SK-N-SH treated with all-trans-retinoic acid at 6 μM for 48 hours (cell line): Measurements from ENCODE around the gene PRSS2.

Experiments
- ATAC-seq: fragments of 200-7000 bp; cut with Tn5 transposase; 3 replicates; pipeline ENCODE4 v1.9.1; 2020; ENCODE audit warnings: mild to moderate bottlenecking, moderate library complexity
- ARNTL ChIP-seq: fragments of 450-650 bp; formaldehyde crosslinking; IDR thresholded peaks from 2 replicates; pipeline ENCODE4 v1.5.0; 2020; ENCODE audit warnings: low read depth, mild to moderate bottlenecking, moderate library complexity, borderline replicate concordance
- BACH2 ChIP-seq: fragments of 250-450 bp; sonication (Bioruptor Pico); IDR thresholded peaks from 2 replicates; pipeline ENCODE4 v1.9.0; 2021; ENCODE audit warnings: mild to moderate bottlenecking, borderline replicate concordance
- CSDC2 ChIP-seq: fragments of 250-450 bp; sonication (Bioruptor Pico); IDR thresholded peaks from 2 replicates; pipeline ENCODE4 v1.5.0; 2020; ENCODE audit warnings: mild to moderate bottlenecking, moderate library complexity
- ESRRG ChIP-seq: fragments of 250-450 bp; sonication (Bioruptor Pico); IDR thresholded peaks from 2 replicates; pipeline ENCODE4 v1.6.1; 2021; ENCODE audit warnings: mild to moderate bottlenecking
- ISL1 ChIP-seq: fragments of 250-450 bp; sonication (Bioruptor Pico); IDR thresholded peaks from 2 replicates; pipeline ENCODE4 v2.1.2; 2022; ENCODE audit warnings: mild to moderate bottlenecking, moderate library complexity
- OSR1 ChIP-seq: fragments of 250-450 bp; sonication (Bioruptor Pico); IDR thresholded peaks from 2 replicates; pipeline ENCODE4 v1.8.0; 2022; ENCODE audit warnings: moderate library complexity, mild to moderate bottlenecking, inconsistent platforms
- PPARA ChIP-seq: fragments of 250-450 bp; sonication (Bioruptor Pico); IDR thresholded peaks from 2 replicates; pipeline ENCODE4 v1.5.0; 2020; ENCODE audit warnings: mild to moderate bottlenecking, borderline replicate concordance
- SNAI2 ChIP-seq: fragments of 250-450 bp; sonication (Bioruptor Pico); IDR thresholded peaks from 2 replicates; pipeline ENCODE4 v1.5.0; 2020; ENCODE audit warnings: mild to moderate bottlenecking, moderate library complexity
- TCF4 ChIP-seq: fragments of 250-450 bp; sonication (Bioruptor Pico); IDR thresholded peaks from 2 replicates; pipeline ENCODE4 v1.8.0; 2021; ENCODE audit warnings: mild to moderate bottlenecking, moderate library complexity, borderline replicate concordance
- TOX ChIP-seq: fragments of 250-450 bp; sonication (Bioruptor Pico); IDR thresholded peaks from 2 replicates; pipeline ENCODE4 v1.8.0; 2021; ENCODE audit warnings: mild to moderate bottlenecking, moderate library complexity, borderline replicate concordance
- ZFP3 ChIP-seq: fragments of 250-450 bp; sonication (Bioruptor Pico); IDR thresholded peaks from 2 replicates; pipeline ENCODE4 v1.5.0; 2020; ENCODE audit warnings: mild to moderate bottlenecking, moderate library complexity
- ZFP30 ChIP-seq: fragments of 450-650 bp; formaldehyde crosslinking; IDR thresholded peaks from 2 replicates; pipeline ENCODE4 v1.5.0; 2022; ENCODE audit warnings: mild to moderate bottlenecking, moderate library complexity
- ZNF565 ChIP-seq: fragments of 450-650 bp; formaldehyde crosslinking; conservative IDR thresholded peaks from 2 replicates; pipeline ENCODE4 v1.5.0; 2020; ENCODE audit warnings: low read depth, mild to moderate bottlenecking, moderate library complexity
- ZNF70 ChIP-seq: fragments of 450-650 bp; formaldehyde crosslinking; IDR thresholded peaks from 2 replicates; pipeline ENCODE4 v1.5.0; 2020; ENCODE audit warnings: mild to moderate bottlenecking, moderate library complexity
- ZNF8 ChIP-seq: fragments of 450-650 bp; formaldehyde crosslinking; IDR thresholded peaks from 2 replicates; pipeline ENCODE4 v1.5.0; 2020; ENCODE audit warnings: mild to moderate bottlenecking, moderate library complexity
- TF ChIP-seq, protein P1 (sequence below): fragments of 250-450 bp; sonication (Bioruptor Pico); IDR thresholded peaks from 2 replicates; pipeline ENCODE4 v1.5.1; 2021; ENCODE audit warnings: mild to moderate bottlenecking, moderate library complexity
- TF ChIP-seq, protein P2 (sequence below): fragments of 250-450 bp; sonication (Bioruptor Pico); IDR thresholded peaks from 2 replicates; pipeline ENCODE4 v1.5.0; 2020; ENCODE audit warnings: mild to moderate bottlenecking, moderate library complexity
- TF ChIP-seq, protein P3 (sequence below): fragments of 250-450 bp; sonication (Bioruptor Pico); IDR thresholded peaks from 2 replicates; pipeline ENCODE4 v1.8.0; 2021; ENCODE audit warnings: low read depth, mild to moderate bottlenecking, moderate library complexity, borderline replicate concordance
- TF ChIP-seq, protein P4 (sequence below): fragments of 250-450 bp; sonication (Bioruptor Pico); IDR thresholded peaks from 2 replicates; pipeline ENCODE4 v1.8.0; 2020; ENCODE audit warnings: mild to moderate bottlenecking, moderate library complexity, borderline replicate concordance
- TF ChIP-seq, protein P5 (sequence below): fragments of 250-450 bp; sonication (Bioruptor Pico); IDR thresholded peaks from 2 replicates; pipeline ENCODE4 v1.5.1; 2020; ENCODE audit warnings: low read depth, mild to moderate bottlenecking, moderate library complexity

PRSS2 gene

DNA sequence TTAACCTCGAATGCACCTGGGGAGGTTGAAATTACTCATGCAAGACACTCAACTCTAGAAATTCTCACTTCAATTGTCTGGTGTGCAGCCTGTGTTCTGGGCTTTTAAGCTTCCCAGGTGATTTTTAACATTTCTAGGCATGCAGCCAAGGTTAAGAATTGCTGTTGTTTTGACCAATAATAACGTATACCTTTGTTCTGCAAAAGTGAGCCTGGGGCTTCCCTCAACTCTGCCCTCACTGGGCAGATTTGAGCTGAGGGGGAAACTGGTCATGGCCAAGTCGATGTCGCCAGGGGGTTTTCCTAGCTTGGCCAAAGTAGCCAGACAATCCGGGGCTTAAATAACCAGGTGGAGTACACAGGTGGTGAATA, 568 bp downstream of the PRSS2 start:
- TF ChIP-seq ESRRG (CRISPR knock-in tag) (no peak), TCF4 (CRISPR knock-in tag) (no peak), BACH2 (no peak), ARNTL (CRISPR knock-in tag) (no peak), ZNF8 (CRISPR knock-in tag) (no peak), OSR1 (CRISPR knock-in tag) (no peak)
- TF ChIP-seq, protein P1, sequence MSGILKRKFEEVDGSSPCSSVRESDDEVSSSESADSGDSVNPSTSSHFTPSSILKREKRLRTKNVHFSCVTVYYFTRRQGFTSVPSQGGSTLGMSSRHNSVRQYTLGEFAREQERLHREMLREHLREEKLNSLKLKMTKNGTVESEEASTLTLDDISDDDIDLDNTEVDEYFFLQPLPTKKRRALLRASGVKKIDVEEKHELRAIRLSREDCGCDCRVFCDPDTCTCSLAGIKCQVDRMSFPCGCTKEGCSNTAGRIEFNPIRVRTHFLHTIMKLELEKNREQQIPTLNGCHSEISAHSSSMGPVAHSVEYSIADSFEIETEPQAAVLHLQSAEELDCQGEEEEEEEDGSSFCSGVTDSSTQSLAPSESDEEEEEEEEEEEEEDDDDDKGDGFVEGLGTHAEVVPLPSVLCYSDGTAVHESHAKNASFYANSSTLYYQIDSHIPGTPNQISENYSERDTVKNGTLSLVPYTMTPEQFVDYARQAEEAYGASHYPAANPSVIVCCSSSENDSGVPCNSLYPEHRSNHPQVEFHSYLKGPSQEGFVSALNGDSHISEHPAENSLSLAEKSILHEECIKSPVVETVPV (CRISPR knock-in tag) = no peak
- TF ChIP-seq, protein P2, sequence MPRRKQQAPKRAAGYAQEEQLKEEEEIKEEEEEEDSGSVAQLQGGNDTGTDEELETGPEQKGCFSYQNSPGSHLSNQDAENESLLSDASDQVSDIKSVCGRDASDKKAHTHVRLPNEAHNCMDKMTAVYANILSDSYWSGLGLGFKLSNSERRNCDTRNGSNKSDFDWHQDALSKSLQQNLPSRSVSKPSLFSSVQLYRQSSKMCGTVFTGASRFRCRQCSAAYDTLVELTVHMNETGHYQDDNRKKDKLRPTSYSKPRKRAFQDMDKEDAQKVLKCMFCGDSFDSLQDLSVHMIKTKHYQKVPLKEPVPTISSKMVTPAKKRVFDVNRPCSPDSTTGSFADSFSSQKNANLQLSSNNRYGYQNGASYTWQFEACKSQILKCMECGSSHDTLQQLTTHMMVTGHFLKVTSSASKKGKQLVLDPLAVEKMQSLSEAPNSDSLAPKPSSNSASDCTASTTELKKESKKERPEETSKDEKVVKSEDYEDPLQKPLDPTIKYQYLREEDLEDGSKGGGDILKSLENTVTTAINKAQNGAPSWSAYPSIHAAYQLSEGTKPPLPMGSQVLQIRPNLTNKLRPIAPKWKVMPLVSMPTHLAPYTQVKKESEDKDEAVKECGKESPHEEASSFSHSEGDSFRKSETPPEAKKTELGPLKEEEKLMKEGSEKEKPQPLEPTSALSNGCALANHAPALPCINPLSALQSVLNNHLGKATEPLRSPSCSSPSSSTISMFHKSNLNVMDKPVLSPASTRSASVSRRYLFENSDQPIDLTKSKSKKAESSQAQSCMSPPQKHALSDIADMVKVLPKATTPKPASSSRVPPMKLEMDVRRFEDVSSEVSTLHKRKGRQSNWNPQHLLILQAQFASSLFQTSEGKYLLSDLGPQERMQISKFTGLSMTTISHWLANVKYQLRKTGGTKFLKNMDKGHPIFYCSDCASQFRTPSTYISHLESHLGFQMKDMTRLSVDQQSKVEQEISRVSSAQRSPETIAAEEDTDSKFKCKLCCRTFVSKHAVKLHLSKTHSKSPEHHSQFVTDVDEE (CRISPR knock-in tag) = no peak
- ATAC-seq = no peak

DNA sequence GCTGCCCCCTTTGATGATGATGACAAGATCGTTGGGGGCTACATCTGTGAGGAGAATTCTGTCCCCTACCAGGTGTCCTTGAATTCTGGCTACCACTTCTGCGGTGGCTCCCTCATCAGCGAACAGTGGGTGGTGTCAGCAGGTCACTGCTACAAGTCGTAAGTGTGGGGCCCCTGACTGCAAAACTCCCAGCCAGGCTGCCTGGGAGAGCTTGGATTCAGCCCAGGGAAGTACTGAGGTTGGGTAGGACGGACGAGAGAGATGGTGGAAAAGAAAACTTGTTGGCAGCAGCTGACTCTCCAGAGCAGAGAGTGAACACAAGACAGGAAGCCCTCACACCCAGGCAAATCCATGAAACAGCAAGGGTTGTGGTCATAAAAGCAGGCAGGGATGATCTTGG, 1.3 kb downstream of the PRSS2 start:
- TF ChIP-seq, protein P3, sequence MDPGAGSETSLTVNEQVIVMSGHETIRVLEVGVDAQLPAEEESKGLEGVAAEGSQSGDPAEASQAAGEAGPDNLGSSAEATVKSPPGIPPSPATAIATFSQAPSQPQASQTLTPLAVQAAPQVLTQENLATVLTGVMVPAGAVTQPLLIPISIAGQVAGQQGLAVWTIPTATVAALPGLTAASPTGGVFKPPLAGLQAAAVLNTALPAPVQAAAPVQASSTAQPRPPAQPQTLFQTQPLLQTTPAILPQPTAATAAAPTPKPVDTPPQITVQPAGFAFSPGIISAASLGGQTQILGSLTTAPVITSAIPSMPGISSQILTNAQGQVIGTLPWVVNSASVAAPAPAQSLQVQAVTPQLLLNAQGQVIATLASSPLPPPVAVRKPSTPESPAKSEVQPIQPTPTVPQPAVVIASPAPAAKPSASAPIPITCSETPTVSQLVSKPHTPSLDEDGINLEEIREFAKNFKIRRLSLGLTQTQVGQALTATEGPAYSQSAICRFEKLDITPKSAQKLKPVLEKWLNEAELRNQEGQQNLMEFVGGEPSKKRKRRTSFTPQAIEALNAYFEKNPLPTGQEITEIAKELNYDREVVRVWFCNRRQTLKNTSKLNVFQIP (CRISPR knock-in tag) = no peak
- no peak for TF ChIP-seq ZFP30 (CRISPR knock-in tag)
- no peak for TF ChIP-seq ZNF70 (CRISPR knock-in tag)
- TF ChIP-seq, protein P4, sequence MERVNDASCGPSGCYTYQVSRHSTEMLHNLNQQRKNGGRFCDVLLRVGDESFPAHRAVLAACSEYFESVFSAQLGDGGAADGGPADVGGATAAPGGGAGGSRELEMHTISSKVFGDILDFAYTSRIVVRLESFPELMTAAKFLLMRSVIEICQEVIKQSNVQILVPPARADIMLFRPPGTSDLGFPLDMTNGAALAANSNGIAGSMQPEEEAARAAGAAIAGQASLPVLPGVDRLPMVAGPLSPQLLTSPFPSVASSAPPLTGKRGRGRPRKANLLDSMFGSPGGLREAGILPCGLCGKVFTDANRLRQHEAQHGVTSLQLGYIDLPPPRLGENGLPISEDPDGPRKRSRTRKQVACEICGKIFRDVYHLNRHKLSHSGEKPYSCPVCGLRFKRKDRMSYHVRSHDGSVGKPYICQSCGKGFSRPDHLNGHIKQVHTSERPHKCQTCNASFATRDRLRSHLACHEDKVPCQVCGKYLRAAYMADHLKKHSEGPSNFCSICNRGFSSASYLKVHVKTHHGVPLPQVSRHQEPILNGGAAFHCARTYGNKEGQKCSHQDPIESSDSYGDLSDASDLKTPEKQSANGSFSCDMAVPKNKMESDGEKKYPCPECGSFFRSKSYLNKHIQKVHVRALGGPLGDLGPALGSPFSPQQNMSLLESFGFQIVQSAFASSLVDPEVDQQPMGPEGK (CRISPR knock-in tag) = no peak
- TF ChIP-seq, protein P5, sequence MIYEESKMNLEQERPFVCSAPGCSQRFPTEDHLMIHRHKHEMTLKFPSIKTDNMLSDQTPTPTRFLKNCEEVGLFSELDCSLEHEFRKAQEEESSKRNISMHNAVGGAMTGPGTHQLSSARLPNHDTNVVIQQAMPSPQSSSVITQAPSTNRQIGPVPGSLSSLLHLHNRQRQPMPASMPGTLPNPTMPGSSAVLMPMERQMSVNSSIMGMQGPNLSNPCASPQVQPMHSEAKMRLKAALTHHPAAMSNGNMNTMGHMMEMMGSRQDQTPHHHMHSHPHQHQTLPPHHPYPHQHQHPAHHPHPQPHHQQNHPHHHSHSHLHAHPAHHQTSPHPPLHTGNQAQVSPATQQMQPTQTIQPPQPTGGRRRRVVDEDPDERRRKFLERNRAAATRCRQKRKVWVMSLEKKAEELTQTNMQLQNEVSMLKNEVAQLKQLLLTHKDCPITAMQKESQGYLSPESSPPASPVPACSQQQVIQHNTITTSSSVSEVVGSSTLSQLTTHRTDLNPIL (CRISPR knock-in tag) = no peak
- no peak for ATAC-seq

DNA sequence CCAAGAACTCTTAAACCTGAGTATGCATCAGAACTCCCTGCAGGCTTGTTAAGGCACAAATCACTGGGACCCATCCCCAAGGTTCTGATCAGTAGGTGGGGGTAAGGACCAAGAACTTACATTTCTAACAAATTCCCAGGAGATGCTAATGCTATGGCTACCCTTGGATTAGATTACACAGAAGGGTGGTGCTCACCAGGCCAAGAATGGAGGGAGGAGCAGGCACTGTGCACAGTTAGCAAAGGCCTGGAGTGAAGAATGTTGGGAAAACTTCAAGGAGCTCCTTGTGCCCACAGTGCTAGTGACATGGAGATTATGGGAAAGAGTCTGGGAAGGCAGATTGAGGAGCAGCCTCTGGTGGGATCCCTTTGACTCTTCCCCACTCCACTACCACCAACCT, 1.9 kb downstream of the PRSS2 start:
- no peak for ATAC-seq
- TF ChIP-seq TOX (CRISPR knock-in tag) = no peak
- no peak for TF ChIP-seq ZFP3 (CRISPR knock-in tag)
- TF ChIP-seq OSR1 (CRISPR knock-in tag) = no peak
- no peak for TF ChIP-seq ISL1 (CRISPR knock-in tag)
- TF ChIP-seq ARNTL (CRISPR knock-in tag) = no peak
- no peak for TF ChIP-seq CSDC2 (CRISPR knock-in tag)
- TF ChIP-seq, protein P2 (CRISPR knock-in tag) = no peak
- TF ChIP-seq ZNF70 (CRISPR knock-in tag) = no peak
- TF ChIP-seq ZFP30 (CRISPR knock-in tag) = no peak
- no peak for TF ChIP-seq SNAI2
- TF ChIP-seq ESRRG (CRISPR knock-in tag) = no peak
- TF ChIP-seq, protein P1 (CRISPR knock-in tag) = no peak
- TF ChIP-seq PPARA (CRISPR knock-in tag) = no peak
- TF ChIP-seq ZNF8 (CRISPR knock-in tag) = no peak
- TF ChIP-seq, protein P4 (CRISPR knock-in tag) = no peak
- TF ChIP-seq BACH2 = no peak
- no peak for TF ChIP-seq ZNF565
